KOPT-K1 (cell line): ENCODE measurements around the gene EXOC1L.

Experiments
- H3K27ac ChIP-seq: fragments of 200-600 bp; sonication (generic); 2 replicates; pipeline ENCODE4 v1.5.1; 2016; ENCODE audit warnings: antibody characterized with exemption, mild to moderate bottlenecking, low read depth, low read length; ENCODE audit not compliant: poor library complexity, severe bottlenecking
- H3K36me3 ChIP-seq: fragments of 200-600 bp; sonication (generic); 2 replicates; pipeline ENCODE4 v1.5.1; 2017; ENCODE audit warnings: antibody characterized with exemption, mild to moderate bottlenecking, low read length, moderate library complexity; ENCODE audit not compliant: insufficient read depth
- H3K9me3 ChIP-seq: fragments of 200-600 bp; sonication (generic); 2 replicates; pipeline ENCODE4 v1.5.1; 2017; ENCODE audit warnings: antibody characterized with exemption, low read length, mild to moderate bottlenecking; ENCODE audit not compliant: insufficient read depth, poor library complexity, severe bottlenecking

Gene EXOC1L

DNA sequence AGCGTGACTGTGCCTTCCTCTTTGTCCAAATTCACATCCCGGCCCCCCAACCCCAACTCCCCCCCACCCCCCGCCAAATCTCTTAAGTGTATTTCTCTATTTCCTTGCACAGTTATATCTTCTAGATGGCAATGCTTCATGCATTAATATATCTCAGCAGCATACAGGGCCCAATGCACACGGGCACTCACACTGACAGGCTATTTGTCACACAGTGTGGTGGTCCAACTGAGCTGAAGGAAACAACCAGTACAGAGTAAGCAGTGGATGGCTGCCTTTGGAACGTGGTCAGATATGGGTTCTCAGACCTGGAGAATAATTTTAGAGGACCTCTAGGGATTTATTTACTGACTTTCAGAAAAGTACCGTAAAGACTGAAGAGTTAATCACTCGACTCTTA lies 34.5 kb downstream of the EXOC1L start:
- Histone ChIP-seq H3K9me3 (peaks cover 6% of the 10 kb centered on the region), H3K36me3 (peaks cover 9% of the 10 kb centered on the region; the same call in 1 of the 2 replicates), H3K27ac (peak overlapping the region; percentile 79)

DNA sequence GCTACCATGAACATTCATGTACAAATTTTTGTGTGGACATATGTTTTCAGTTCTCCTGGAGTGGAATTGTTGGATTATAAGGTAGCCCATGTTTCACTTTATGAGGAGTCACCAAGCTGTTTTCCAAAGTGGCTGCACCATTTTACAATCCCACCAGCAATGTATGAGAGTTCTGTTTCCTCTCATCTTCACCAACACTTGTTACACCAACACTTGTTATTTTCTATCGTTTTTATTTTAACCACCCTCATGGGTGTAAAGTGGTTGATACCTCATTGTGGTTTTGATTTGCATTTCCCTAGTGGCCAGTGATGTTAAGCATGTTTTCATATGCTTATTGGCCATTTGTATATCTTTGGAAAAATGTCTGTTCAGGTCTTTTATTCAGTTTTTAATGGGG lies 38.0 kb downstream of the EXOC1L start:
- Histone ChIP-seq H3K27ac (no peak overlapping the region), H3K36me3 (peaks cover 34% of the 10 kb centered on the region), H3K9me3 (peaks cover 6% of the 10 kb centered on the region)

DNA sequence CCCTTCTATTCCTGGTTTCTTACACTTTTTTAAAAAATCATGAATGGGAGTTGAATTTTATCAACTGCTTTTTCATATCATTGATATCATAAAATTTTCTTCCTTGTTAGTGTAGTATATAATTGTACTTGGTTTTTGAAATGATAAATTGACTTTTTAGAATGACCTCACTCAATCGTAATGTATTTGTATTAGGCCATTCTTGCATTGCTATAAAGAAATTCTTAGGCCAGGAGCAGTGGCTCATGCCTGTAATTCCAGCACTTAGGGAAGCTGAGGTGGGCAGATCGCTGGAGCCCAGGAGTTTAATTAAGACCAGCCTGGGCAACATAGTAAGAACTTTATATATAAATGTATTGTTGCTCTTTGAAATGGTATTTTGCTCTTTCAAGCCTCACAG lies 40.1 kb downstream of the EXOC1L start:
- Histone ChIP-seq H3K27ac (no peak overlapping the region), H3K36me3 (peaks cover 51% of the 10 kb centered on the region), H3K9me3 (peaks cover 6% of the 10 kb centered on the region)

DNA sequence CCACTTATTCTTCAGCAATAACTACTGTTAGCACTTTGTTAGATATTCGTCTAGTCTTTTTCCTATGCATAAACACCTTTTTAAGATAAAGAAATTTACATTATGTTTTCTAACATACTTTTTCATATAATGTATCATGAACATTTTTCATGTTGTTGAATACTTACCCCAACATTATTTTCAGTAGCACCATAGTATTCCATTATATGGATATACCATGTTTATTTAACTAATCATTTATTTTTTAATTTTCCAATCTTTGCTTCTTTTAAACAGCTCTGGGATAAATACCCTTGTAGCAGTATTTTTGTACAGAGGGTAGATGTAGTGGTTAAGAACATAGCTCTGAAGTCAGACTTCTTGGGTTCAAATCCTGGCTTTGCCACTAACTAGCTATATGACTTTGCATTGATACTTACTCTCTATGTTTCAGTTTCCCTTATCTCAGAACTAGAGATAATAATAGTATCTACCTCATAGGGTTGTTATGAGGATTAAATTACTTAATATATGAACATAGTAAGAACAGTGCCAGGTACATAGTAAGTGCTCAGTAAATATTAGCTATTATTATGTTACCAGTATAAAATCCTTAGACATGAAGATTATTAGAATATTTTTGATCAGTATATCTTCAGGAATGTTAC lies 45.1 kb downstream of the EXOC1L start:
- Histone ChIP-seq H3K27ac (no peak overlapping the region), H3K36me3 (peaks cover 75% of the 10 kb centered on the region)

DNA sequence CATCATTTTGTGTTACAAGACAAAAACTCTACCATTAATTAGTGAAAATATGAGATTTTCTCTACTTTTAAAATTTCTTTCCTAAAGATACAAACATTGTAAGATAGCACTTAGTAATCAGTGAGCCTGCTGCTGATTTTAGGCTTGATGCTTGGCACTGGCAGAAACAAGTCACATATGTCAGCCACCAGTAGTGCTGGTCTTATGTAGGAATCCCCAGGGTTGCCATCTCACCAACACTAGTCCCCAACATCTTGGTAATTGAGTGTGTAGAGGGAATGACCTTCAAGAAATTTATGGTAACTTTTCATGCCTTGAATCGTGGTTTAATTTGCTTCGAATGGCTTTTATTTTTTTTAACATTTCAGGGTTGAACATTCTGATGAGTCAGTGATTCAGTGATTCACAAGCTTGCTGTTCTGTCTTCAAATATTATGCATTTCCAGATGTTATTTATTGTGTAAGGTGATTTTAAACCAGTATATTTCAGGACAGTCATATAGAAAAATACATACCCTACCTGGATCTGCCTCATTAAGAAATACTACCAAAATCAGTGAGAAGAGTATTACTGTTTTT lies 45.7 kb downstream of the EXOC1L start:
- H3K27ac ChIP-seq, result no peak overlapping the region
- no peaks in the 10 kb centered on the region for H3K9me3 ChIP-seq
- H3K36me3 ChIP-seq, result peaks cover 75% of the 10 kb centered on the region

More for the DNA sequence above, 45.1 kb downstream of the EXOC1L start:
- no peaks in the 10 kb centered on the region for H3K9me3 ChIP-seq

DNA sequence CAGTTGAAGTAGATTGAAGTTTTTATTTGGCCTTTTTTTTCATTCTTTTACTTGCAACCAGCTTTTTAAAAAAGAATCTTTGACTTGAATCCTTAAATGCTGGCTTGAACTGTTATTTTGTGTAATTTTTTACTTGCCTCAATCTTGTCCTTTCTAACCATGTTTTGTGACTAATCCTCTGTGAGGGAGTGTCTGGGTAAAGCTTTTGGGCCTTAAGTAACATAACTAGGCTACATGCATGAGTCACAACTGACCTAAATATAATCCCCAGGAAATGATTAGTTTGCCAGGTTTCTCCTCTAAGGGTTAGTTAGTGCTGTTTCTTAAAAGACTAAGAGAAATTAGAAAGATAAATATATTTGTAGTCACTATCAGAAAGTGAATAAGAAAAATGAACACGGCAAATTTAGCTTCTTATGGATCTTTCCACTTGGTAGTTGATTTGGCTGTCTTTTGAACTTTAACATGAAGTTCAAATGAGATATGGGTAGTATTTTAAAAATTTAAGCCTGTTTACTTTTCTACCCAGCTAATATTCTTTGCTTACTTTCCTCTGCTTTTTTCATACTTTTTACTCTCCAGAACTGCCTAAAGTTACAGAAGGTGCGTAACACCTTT lies 46.8 kb downstream of the EXOC1L start:
- Histone ChIP-seq H3K36me3 (peaks cover 77% of the 10 kb centered on the region), H3K9me3 (no peaks in the 10 kb centered on the region), H3K27ac (no peak overlapping the region)

DNA sequence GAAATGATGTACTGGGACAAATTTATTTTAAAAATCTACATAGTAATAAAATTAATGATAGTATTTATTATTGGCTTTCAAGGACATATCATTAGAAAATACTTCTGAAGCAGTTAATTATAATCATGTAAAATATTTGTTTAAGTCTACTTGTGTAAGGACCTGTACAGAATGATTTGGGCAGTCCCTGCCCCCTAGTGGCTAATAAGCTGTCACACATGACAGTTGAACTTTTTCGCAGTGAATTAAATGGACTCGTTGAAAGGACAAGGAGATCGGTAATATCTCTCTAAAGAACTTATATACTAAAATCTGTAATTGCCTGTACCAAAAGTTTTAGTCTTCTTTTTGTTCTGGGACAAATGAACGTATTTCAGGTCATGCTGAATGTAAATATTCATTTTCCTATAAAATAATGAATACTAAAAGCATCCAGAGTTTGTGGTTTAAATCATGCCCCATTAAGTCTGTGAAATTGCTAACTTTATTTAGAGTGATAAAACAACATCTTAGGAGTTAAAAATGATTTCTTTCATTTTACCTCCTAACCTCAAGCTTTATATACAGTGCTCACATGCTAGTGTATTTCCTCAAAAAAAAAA lies 47.5 kb downstream of the EXOC1L start:
- H3K36me3 ChIP-seq, result peaks cover 80% of the 10 kb centered on the region
- H3K27ac ChIP-seq, result no peak overlapping the region

DNA sequence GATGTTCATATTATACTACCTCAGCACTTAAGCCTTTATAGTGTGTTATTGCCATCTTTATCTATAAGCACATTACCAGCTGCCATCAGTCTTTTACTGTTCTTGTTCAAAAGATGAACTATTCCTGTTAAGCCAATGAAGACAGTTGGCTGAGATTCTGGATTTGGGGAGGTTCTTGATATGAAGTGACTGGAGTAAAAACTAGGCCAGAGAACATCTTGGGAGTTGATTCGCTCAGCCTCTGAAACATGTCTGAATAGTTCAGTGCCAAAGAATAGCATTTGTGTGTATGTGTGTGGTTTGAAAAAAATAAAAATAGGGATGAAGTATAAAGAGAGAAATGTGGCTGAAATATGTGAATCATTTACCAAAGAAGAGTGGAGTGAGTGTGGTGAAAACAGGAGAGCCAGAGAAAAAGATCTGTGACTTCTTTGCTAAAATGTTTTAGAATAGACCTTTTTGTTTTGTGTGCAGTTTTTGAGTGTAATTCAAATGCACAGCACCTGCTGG lies 49.0 kb downstream of the EXOC1L start:
- Histone ChIP-seq H3K36me3 (peaks cover 79% of the 10 kb centered on the region), H3K27ac (no peak overlapping the region), H3K9me3 (no peaks in the 10 kb centered on the region)

More for the DNA sequence above, 47.5 kb downstream of the EXOC1L start:
- H3K9me3 ChIP-seq, result no peaks in the 10 kb centered on the region

DNA sequence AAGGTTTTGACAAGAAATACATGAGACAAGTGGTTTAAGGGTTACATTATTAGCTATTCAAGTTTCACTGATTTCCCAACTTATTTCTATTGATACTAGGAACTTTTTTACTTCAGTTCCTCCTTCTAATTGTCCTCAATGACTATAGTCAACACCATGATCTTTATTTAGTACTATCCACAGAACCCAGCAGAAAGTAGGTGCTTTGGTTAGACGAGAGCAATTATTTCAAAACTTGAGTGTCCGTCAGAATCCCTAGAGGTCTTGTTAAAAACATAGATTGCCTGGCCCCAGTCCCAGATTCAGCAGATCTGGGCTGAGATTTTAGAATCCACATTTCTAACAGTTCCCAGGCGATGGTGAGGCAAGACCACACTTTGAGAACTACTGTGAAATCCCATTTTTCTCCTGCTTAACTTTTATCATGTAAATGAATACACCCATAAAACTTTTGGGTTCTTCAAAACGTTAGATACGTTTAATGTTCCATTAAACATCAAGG lies 51.8 kb downstream of the EXOC1L start:
- Histone ChIP-seq H3K9me3 (no peaks in the 10 kb centered on the region), H3K36me3 (peaks cover 70% of the 10 kb centered on the region), H3K27ac (no peak overlapping the region)

DNA sequence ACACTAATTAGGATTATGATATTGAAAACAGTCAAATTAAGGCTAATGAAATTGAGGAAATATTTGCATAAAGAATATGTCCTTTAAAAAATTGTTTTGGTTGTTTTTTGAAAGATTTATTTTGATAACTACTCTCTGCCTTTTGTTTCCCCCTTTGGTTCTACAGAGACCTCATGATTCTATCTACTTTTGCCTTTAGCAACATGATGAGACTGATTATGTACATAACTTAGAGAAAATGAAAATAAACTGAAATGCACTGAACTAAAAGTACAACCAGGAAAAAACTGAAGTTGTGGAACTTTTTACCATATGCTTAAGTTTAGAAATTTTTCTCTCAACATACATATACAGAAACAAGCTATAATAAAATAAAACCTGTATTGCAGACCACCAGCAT lies 55.2 kb downstream of the EXOC1L start:
- H3K9me3 ChIP-seq, result no peaks in the 10 kb centered on the region
- peaks cover 71% of the 10 kb centered on the region for H3K36me3 ChIP-seq
- H3K27ac ChIP-seq, result no peak overlapping the region

DNA sequence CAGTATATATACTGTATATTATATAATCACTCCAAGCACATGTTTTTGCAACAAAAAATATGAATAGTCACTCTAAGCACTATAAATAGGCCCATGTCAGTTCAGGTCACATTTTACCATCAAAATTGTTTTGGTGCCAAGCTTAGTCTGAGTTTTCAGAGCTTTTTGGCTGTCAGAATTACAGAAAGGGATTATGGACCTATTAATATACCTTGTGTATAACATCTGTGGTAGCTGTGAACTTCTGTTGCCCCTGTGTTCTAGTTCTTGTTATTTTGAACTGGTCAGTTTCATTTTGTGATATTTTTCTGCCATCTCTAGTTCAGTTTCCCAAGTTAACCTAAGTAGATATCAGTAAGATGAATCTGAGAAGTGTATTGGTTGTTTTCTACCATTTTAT lies 56.8 kb downstream of the EXOC1L start:
- no peaks in the 10 kb centered on the region for H3K9me3 ChIP-seq
- H3K36me3 ChIP-seq, result peaks cover 65% of the 10 kb centered on the region
- no peak overlapping the region for H3K27ac ChIP-seq

DNA sequence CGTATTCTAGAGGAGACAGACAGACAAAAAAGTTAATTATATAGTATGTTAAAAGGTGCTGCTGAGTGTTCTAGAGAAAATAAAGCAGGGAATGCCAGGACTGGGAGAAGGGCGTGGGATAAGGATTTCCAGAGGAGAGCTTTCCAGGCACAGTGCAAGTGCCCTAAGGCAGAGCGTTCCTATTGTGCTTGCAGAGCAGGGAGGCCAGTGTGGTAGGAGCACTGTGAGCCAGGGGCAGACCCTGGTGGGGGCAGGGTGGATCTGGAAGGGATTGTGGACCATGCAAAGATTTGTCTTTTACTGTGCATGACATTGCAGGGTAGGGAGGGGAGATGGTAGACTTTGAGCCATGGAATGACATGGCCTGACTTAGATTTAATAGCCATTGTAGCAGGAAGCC lies 59.6 kb downstream of the EXOC1L start:
- Histone ChIP-seq H3K9me3 (no peaks in the 10 kb centered on the region), H3K27ac (no peak overlapping the region), H3K36me3 (peaks cover 61% of the 10 kb centered on the region)

DNA sequence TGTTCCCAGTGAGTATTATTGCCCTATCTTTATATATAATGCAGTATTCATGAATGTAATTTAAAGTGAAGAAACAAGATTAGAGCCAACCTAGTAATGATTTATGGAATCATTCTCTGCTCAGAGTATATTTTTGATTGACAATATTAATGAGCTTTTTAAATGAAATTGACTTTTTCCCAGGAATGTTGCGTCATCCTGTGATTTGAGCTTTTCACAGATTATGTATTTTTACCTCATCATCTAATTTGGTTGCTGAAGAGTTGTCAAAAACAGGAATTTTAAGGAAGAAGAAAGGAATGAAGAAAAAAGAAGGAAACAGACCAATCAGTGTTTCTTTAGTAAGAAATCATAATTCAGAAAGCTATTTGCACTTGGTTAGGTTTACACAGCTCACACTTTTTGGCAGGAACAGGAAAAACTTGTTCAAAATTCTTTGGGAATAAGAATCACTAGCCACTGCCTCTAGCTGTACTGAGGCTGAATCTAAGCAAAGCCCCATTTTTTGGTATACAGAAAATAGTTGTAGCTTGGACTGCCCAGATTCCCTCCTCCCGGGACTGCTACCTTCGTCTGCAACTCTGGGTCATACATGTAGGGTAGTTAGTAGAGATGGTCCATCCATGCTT lies 61.2 kb downstream of the EXOC1L start:
- Histone ChIP-seq H3K36me3 (peaks cover 57% of the 10 kb centered on the region), H3K27ac (no peak overlapping the region), H3K9me3 (no peaks in the 10 kb centered on the region)

DNA sequence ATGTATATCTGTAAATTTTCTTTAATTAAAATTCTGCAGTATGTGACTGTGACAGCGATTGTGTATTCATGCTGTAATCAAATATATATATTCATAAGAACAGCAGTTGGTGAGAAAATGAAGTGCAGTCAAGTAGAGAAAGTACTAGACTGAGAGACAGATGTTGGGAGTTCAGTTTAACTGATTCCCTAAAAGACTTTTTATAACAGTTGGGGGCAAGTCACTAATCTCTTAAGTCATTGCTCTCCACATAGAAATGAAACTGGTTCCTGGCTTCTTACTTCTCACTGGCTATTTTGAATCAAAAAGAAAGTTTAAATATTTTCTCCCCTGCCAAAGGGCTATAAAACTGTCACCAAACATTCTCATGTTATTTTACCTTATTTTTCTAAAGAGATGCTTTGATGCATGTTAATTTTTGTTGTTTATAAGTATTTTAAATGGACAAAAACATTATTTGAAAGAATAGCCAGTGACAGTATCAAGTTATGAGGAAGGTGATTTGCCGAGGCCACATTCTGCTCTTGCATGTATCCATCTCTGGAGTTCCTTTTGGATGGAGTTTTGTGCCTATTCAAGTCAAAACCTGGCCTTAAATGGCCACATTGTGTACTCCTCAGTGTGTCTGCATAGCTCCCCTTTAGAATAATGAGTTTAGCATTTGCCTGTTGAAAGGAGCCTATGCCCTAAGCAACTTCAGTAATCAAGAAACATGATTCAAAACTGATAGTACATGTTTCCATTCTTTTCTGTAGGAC lies 64.7 kb downstream of the EXOC1L start:
- no peaks in the 10 kb centered on the region for H3K9me3 ChIP-seq
- peaks cover 41% of the 10 kb centered on the region for H3K36me3 ChIP-seq
- H3K27ac ChIP-seq, result no peak overlapping the region
